Ramos (cell line): ENCODE data around the gene RASSF3.

ENCODE experiments used
- in situ Hi-C: fragments of 300-500 bp; cut with MboI; formaldehyde crosslinking; loops from one replicate; pipeline ENCODE4 v1.14.3; 2022; ENCODE audit warnings: low sequenced_read_pairs; ENCODE audit not compliant: unreplicated experiment

The RASSF3 gene

DNA sequence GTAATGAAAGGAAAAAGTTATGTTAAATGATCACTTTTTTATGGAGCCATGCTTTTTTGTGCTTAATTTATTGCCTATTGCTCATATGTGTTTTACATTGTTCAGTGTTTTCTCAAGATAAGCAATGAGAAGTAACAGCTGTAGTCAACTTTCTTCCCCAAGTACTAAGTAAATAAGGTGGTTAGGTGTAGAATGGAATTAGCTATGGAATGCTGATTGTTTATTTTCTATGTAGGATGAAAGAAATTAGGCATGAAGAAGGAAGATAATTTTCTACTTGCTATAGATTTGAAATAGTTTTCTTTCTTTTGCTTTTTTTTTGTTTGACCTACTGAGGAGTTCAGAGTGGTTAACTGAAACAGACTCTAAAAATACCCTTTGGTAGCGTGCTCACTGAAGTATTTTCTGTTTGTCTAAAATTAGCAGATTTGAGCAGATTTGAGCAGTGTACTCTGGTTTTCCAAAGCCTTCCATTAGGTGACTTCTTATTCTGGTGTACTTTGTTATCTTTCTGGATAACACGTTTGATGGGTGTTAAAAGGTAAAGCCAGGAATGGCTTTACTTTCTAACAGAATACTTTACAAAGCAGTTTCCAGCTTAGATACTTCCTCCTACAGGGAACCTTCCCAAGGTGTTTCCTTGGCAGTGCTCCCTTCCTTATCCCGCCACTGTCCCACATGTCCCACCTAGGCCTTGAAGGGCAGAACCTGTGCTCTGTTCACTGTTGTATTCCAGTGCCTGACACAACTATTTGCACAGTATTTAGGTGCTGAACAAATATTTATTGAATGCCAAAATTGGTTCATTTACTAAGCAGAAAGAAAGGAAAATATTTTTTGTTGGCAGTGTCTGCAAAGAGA is 56.0 kb downstream of the RASSF3 start:
- in situ Hi-C loops, result no loop called here

DNA sequence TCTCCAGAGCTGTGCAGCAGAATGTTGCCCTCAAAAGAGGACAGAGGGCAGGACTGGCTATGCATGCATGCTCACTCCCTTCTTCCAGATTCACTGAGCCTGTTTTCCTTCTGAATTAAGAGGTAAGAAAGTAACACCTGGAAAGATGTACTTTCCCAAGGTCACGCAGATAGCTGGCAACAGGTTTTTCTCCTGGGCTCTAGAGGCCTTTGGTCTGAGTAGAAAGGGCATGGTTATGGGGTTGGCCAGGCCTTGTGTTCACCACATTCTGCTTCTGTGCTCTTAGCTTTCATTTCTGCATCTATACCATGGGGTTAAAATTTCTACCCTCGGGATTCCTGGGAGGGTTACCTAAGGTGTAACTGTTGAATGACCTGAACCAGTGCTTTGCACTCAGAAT is 57.5 kb downstream of the RASSF3 start:
- in situ Hi-C loops, result no loop called here

DNA sequence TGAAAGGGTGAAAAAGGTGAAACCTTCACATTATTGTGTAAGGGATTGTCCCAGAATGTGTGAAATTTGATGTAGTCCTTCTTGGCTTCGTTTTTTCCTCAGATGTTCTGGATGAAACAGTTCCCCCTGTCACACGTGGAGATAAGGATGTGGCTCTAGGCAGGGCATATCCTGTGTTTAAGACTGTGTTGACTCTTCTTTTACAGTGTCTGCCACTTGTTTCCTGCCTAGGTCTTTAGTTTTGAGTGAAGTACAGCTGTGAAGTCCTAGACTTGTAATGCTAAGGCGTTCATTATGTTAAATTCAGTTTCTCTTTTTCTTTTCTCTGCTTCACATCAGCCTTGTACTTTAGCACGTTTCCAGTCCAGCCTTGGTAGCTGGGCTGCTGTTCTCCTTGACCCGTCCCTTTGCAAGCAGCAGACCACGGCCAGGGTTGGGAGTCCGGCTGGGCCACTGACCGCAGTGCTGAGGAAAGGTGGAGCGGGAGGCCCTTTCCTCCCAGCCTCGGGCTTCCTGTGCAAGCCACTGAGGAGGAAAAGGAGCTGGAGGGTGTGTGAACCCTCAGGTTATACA is 59.1 kb downstream of the RASSF3 start:
- in situ Hi-C loops, result no loop called here

DNA sequence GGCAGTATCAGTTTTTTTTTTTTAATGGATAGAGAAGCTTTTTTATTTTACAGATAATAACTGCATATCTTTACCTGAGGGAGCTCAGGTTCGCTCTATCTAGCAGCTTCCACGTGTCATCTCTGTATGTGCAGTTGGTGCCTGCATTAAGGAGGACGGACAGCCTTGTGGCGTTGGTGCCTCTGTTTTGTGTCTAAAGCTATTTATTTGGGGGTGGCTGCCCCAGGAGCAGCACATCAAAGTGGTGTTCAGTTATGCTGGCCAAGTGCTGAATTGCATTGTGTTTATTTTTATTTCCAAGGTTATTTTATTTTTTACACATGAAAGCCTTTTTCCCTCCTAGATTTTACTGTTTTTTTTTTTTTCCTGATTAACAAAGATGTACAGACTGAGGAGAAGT is 59.7 kb downstream of the RASSF3 start:
- in situ Hi-C loops, result no loop called here

DNA sequence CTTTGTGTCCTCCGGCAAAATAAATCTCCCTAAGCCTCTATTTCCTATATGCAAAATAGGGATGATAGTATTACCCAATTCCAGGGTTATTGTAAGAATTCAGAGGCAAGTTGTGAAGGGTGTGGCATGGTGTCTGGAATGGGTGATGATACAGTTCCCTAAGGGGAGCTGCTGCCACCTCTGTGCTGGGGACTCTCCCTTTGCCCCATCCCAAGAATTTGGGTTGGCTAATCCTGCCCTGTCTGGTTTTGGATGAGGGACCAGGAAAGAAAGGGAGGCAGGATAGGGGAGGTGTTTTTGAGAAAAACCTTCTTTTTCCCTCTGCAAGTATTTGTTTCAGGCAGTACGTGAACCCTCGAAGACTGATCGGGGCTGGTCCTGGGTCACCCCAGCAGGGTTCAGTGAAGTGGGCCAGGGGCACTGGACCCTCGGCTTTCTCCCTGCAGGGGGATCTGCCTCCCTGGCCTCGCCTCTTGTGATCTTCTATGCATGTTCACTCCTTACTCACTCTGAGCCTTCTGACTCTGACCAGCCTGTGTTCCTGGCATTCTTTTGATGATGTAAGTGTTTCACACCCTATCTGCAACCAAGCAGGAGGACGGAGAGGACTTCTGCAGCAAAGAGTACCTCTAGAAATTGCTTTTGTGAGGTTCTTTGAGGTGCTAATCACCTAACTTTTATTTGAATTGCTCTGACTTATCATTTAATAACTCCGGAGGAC is 60.8 kb downstream of the RASSF3 start:
- in situ Hi-C loops, result no loop called here

DNA sequence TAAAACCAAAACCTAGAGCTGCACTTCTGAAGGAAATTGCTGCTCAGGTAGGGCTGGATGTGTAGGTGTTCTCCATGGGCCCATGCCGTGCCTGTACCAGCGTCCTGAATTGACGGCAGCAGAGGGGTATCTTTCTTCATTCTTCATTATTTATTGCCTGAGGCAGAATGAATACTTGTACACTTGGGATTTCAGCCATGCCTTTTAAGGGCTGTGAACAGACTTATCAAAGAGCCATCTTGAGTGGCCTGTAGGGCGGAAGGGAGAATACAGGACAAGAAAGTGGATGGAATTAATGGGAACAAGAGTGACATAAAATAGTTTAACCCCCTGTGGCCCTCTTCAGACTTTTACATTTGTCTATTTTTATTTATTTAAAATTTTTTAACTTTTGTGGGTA is 61.4 kb downstream of the RASSF3 start:
- in situ Hi-C loops, result no loop called here

DNA sequence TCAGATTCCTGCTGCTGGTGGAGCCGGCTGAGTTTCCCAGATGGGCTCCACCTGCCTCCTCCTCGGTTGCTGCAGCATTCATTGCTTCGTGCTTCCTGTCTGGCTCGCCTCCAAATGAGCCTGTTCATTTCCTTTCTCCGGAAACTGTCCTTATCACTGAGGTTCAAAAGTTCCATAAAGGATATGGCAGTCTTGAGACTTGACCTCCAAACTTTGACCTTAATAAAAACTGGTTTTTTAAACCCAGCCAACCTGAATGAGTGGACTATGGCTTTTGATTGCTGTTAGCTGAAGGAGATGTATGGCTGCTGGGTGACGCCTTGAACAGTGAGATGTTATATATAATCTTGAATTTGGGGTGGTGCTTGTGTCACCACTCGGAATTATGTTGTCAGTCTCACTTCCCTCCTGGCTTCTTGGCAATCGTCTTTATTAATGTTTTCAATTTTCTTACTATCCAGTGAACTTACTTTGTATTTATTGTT is 62.7 kb downstream of the RASSF3 start:
- in situ Hi-C loops, result no loop called here

DNA sequence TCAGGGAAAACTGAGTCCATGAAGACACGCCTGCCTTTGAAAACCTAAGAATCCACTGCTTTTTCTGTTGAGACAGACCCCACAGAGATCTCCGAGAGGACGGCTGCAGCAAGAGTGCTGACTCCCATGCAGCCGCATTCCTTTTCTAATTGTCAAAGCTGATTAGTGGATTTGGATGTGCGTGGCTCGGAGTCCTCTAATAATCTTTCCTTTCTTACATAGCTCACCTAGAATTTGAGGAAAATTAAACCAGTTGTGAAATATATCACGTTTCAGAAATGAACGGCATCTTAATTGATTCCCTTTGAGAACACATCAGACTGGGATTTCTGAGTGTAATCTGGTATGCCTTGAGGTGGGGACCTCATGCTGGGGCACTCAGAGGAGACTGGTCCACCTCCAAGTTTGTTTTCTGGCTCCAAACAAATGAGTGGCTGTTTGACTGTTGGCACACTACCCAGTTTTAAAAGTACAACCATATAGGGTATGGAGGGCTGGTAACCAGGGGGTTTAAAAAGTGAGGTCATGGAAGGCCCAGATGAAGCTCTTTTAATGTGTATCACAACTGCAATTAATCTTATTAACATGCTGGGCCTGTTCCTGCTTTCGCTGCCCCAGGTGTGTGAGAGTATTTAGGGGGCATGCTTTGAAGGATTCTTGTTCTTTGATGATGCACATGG is 63.3 kb downstream of the RASSF3 start:
- in situ Hi-C loops, result no loop called here

DNA sequence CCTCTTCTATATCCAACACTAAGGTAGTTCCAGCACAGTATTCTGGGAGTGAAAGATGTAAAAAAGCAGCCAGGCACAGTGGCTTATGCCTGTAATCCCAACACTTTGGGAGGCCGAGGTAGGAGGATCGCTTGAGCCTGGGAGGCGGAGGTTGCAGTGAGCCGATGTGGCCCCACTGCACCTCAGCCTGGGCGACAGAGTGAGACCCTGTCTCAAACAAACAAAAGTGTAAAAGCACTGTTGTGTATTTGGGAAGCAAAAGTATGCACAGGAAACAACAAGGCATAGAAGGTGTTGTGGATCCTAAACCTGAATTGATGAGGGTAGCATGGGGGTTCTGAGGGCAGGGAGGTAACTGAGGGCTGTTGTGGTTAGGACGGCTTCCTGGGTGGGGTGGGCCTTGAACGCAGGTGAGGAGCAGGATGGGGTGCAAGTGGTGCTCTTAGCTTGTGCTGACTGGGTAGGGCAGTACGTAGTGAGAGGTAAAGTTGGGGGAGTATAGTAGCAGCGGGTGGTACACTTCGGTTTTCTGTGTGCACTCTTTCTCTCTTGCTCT is 64.2 kb downstream of the RASSF3 start:
- in situ Hi-C loops, result no loop called here

DNA sequence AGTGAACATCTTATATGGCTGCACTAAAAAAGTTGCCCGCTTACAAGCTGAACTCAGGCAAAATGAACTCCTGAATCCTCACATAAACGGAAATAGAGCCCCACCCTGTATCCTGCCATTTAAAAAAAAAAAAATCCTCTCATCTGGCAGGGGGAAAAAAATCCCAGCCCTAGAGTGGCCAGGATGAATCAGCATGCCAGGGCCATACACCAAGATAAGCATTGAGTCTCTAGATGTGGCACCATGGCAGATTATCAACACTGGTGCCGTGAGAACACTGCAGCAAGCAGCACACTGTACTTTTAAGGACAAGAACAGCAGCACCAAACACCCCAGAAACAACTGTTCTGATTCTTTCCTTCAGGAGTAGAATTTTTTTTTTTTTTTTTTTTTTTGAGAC is 65.5 kb downstream of the RASSF3 start:
- in situ Hi-C loops, result no loop called here

DNA sequence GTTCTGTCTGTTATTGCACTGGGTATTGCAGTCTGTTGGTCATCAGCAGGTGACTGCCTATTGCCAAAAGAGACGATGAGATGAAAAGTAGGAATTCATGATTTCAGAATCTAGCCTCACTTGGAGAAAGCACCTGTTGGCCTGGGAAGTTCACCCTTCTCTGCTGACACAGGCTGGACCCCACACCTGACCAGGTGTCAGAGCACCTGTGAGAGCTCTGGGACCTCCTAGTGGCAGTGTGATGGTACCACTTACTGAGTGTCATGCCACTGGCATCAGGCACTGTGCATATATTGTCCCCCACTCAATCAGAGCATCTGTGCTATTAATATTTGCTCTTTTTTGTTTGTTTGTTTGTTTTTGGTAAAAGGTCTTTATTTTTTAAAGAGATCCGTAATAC is 68.0 kb downstream of the RASSF3 start:
- in situ Hi-C loops, result no loop called here

DNA sequence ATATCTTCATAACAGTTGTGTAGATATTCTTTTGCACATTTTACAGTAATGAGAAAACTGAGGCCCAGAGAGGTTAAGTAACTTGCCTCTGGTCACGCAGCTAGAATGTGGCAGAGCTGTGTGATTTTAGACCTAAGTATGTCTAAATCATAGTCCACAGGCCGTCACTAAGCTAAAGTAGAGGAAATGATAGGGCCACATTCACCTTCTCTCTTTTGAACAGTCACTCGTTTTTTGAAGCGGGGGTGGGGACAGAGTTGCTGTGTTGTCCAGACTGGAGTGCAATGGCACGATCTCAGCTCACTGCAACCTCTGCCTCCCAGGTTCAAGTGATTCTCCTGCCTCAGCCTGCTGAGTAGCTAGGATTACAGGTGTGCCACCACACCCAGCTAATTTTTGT is 68.5 kb downstream of the RASSF3 start:
- in situ Hi-C loops, result no loop called here

DNA sequence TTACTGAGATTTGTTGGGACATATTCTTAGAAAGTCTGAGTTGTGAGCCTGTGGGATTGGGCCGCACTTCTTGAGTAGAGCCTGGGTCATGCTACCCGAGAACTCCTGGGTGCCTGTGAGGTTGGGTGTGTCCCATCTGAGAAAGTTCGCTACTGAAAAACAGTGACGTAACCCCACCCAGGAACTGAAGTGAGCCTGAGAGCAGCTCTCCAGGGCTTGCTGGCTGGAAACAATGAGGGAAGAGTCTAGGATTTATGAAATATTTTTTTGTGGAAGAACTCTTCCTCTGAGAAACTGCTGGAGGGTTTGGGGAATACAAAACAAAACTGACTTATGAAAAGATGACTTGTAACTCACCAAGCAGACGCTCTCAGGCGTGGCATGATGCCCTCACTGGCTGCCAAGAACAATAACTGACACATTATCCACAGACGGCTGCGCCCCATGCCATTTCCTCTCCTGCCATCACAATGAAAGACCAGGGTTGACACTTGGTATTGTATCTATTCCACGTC is 69.2 kb downstream of the RASSF3 start:
- in situ Hi-C loops, result no loop called here

DNA sequence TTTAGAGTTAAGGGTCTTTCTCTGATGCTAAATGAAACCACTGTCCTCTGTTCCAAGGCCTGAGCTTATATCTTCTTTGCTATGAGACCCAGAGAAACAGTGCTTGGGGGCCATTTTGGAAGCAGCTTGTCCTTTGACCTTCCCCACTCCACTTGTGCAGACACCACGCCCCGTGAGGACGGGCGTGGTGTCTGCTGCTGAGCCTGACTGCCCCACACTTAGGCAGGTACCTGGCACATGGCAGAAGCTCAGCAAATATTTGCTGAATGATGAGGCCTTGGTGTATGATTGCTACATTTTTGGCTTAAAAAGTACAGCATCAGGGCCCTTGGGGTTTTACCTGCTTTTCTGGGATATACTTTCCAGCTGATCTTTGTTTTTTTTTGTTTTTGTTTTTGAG is 69.9 kb downstream of the RASSF3 start:
- in situ Hi-C loops, result no loop called here

DNA sequence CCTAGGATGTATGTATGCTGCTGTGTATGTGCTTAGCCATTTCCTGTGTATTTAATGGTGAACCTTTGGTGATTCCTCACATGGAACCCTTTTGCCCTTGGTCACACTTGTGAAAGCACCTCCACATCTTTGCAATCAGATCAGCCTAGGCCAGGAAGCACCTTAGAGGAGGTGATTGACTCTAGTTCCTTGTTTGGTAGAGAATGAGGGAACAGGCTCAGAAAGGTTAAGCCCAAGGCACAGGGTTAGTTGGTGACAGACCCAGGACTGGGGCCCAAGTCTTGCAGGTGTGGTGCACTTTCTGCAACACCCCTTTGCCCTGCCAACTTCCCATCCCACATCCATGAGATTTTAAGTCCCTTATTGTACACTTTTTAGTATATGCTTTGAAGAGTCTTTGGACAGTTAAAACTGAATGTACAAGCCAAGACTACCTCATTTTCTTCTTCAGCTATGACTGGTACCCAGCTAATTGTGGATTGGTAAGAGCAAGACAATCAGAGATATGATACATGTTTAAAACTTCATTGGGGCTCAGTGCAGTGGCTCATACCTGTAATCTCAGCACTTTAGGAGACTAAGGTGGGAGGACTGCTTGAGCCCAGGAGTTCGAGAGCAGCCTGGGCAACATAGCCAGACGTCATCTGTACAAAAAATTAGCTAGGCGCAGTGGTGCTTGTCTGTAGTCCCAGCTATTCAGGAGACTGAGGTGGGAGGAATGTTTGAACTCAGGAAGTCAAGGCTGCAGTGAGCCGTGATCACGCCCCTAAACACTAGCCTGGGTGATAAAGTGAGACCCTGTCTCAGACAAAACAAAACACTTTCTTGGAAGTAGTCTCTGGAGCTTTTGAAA is 71.1 kb downstream of the RASSF3 start:
- in situ Hi-C loops, result no loop called here

DNA sequence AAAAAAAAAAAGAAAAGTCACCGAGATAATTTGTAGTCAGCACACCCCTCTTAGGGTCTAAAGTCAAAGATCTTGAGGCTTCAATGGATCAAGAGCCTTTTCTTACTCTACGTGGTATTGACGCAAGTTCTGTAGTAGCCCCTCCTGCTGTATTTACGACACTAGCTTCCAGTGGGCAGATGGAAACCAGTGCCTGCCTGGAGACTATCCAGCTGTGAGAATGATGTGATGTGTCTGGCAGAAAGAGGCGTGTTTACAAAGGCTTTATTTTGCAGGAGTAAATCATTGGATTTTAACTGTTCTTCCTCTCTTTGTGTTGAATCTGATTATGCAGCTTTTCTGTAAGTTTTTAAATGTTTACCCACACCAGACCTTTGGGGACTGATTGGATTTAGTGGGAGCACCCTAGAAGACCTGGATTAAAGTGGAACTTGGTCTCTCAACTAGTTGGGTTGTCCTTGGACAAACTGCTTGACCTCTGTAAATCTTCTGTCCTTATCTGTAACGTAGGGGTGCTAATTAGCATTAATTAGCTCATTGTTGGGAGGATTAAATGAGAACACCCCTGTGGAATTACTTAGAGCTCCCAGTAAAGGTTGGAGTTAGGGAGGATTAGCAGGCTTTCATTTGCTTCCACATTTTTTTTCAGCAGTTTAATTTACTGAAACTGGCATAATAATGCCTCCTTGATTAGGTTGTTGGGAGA is 72.4 kb downstream of the RASSF3 start:
- in situ Hi-C loops, result no loop called here

DNA sequence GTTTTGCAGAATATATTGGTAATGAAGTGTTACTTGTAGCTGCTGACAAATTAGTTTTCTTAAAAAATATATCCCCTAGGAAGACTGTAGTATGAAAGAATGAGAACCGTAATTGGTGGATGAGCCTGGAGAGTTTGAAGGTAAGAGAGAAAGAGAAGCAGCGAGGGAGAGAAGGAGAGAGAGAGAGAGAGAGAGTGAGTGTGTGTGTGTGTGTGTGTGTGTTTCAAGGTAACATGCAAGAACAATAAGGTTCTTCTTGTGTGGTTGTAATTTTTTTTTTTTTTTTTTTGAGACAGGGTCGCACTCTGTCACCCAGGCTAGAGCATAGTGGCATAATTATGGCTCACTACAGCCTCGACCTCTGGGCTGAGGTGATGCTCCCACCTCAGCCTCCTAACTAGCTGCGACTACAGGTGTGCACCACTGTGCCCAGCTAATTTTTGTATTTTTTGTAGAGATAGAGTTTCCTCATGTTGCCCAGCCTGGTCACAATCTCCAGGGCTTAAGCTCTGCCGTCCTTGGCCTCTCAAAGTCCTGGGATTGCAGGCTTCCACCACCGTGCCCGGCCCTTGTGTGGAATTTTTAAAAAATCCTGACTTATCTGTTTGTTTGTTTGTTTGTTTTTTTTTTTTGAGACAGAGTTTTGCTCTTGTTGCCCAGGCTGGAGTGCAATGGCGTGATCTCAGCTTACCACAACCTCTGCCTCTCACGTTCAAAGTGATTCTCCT is 73.7 kb downstream of the RASSF3 start:
- in situ Hi-C loops, result no loop called here

DNA sequence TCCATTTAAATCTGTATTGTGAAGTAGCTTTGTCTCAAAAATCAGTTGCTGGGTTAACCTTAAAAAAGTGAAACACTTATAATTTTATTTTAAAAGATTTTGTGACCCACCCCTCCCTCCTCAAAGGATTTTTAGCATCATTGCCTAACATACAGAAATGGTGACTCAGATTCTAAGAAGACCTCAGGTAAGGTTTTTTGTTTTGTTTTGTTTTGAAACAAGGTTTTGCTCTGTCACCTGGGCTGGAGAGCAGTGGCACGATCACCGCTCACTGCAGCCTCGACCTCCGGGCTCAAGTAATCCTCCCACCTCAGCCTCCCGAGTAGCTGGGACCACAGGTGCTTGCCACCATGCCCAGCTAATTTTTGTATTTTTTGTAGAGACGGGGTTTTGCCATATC is 74.8 kb downstream of the RASSF3 start:
- in situ Hi-C loops, result no loop called here
